Endothelial cell of umbilical vein (primary cell): ENCODE results near the gene PTPRD. TPM values are rescaled to one million over a fixed set of nuclear protein-coding genes. Genes with fewer than 3 reads are reported as not detected.

Source experiments
- BruUV-seq: library from RNA; stranded (reverse); fragments of 400-500 nt; replicated peaks from 2 replicates; lab custom pipeline; 2021; lab: Mats Ljungman, UMichigan
- CTCF ChIA-PET: fragments of 300-600, 350-600 bp; sonication (Branson Sonifier 250); formaldehyde crosslinking; loops from one replicate; lab custom pipeline; 2021; ENCODE audit warnings: antibody characterized with exemption, inconsistent platforms; lab: Charles Lee
- POLR2A ChIA-PET: fragments of 300-600, 350-600 bp; sonication (Branson Sonifier 250); formaldehyde crosslinking; loops from one replicate; lab custom pipeline; 2021; ENCODE audit warnings: antibody characterized with exemption, inconsistent platforms; lab: Charles Lee
- DNase-seq: peaks from one replicate; pipeline ENCODE4 v3.0.0-alpha.2; 2011; ENCODE audit warnings: low read depth, low spot score
- FAIRE-seq: peaks from 2 replicates; lab custom pipeline; 2011; peaks lifted over from hg19 to GRCh38; lab: Jason Lieb, UNC
- H2AFZ ChIP-seq: 2 replicates; pipeline ENCODE4 v1.6.0; 2012; ENCODE audit warnings: low read depth, low read length, control low read depth, inconsistent platforms
- H3K27ac ChIP-seq: 2 replicates; pipeline ENCODE4 v1.5.1; 2011; ENCODE audit warnings: low read depth, mild to moderate bottlenecking, control low read depth, low read length, moderate library complexity; ENCODE audit not compliant: insufficient read depth
- H3K27me3 ChIP-seq, 2 experiments: 2 replicates each; pipeline versions ENCODE4 v1.6.0 to v1.6.1; 2011; ENCODE audit warnings: low read length in 2 of 2, mixed read lengths in 1 of 2; ENCODE audit not compliant: control insufficient read depth in 2 of 2, insufficient read depth in 2 of 2
- H3K36me3 ChIP-seq, 2 experiments: 2 replicates in 1 of 2; 3 replicates in 1 of 2; pipeline ENCODE4 v1.5.1; 2011; ENCODE audit warnings: low read length in 2 of 2, mild to moderate bottlenecking in 1 of 2, moderate library complexity in 1 of 2; ENCODE audit not compliant: control insufficient read depth in 2 of 2, insufficient read depth in 2 of 2; ENCODE audit errors: extremely low read depth in 1 of 2
- H3K4me1 ChIP-seq: 3 replicates; pipeline ENCODE4 v1.5.1; 2011; ENCODE audit warnings: mild to moderate bottlenecking, low read length; ENCODE audit not compliant: control insufficient read depth, insufficient read depth; ENCODE audit errors: extremely low read depth
- H3K4me2 ChIP-seq: 2 replicates; pipeline ENCODE4 v1.6.1; 2011; ENCODE audit warnings: low read length, control low read depth, mixed read lengths; ENCODE audit not compliant: insufficient read depth
- H3K4me3 ChIP-seq, 3 experiments: fragments of 200-600 bp in 1 of 3; sonication (generic), shearing (Covaris generic) in 1 of 3; replicated peaks in 1 of 3; 2 replicates each; pipeline ENCODE4 v1.5.1; 2011 to 2016; ENCODE audit warnings: control low read depth in 3 of 3, low read length in 3 of 3, mild to moderate bottlenecking in 2 of 3, inconsistent platforms in 1 of 3, low read depth in 1 of 3, moderate library complexity in 1 of 3; ENCODE audit not compliant: insufficient read depth in 1 of 3
- H3K79me2 ChIP-seq: 2 replicates; pipeline ENCODE4 v1.6.0; 2012; ENCODE audit warnings: low read length, inconsistent platforms; ENCODE audit not compliant: control insufficient read depth, insufficient read depth
- H3K9ac ChIP-seq: replicated peaks from 2 replicates; pipeline ENCODE3; 2011; ENCODE audit warnings: low read length, control low read depth; ENCODE audit not compliant: insufficient read depth; ENCODE audit errors: extremely low read depth
- H3K9me1 ChIP-seq: replicated peaks from 3 replicates; pipeline ENCODE4 v1.6.0; 2011; ENCODE audit warnings: mild to moderate bottlenecking, low read length; ENCODE audit not compliant: control insufficient read depth, insufficient read depth; ENCODE audit errors: extremely low read depth
- H3K9me3 ChIP-seq: replicated peaks from 2 replicates; pipeline ENCODE4 v1.5.1; 2012; ENCODE audit warnings: low read length, inconsistent platforms; ENCODE audit not compliant: control insufficient read depth, insufficient read depth
- H4K20me1 ChIP-seq: replicated peaks from 2 replicates; pipeline ENCODE3; 2011; ENCODE audit warnings: mild to moderate bottlenecking, low read length; ENCODE audit not compliant: control insufficient read depth, insufficient read depth; ENCODE audit errors: extremely low read depth
- CTCF ChIP-seq, 2 donors: IDR thresholded peaks; 1 replicate in 1 of 2; 2 replicates in 1 of 2; pipeline ENCODE4 v1.5.1; 2011; ENCODE audit warnings: low read length in 2 of 2, mild to moderate bottlenecking in 2 of 2, moderate library complexity in 2 of 2, control low read depth in 1 of 2, inconsistent platforms in 1 of 2, low read depth in 1 of 2; ENCODE audit not compliant: insufficient read depth in 1 of 2; ENCODE audit errors: extremely low read depth in 1 of 2
- EZH2 ChIP-seq: IDR thresholded peaks from 2 replicates; pipeline ENCODE4 v1.6.1; 2012; ENCODE audit warnings: borderline replicate concordance, low read depth, mild to moderate bottlenecking, moderate library complexity, low read length, inconsistent platforms; ENCODE audit not compliant: severe bottlenecking
- FOS ChIP-seq: IDR thresholded peaks from 2 replicates; pipeline ENCODE4 v1.6.1; 2011; ENCODE audit warnings: mild to moderate bottlenecking, low read length, moderate library complexity, borderline replicate concordance; ENCODE audit not compliant: insufficient read depth
- GATA2 ChIP-seq: IDR thresholded peaks from 2 replicates; pipeline ENCODE4 v1.7.0; 2011; ENCODE audit warnings: low read depth, mild to moderate bottlenecking, moderate library complexity, mixed read lengths, low read length; ENCODE audit not compliant: insufficient read length, insufficient read depth
- JUN ChIP-seq: IDR thresholded peaks from 2 replicates; pipeline ENCODE4 v1.6.1; 2011; ENCODE audit warnings: borderline replicate concordance, low read depth; ENCODE audit not compliant: insufficient read length, insufficient read depth
- MAX ChIP-seq: IDR thresholded peaks from 2 replicates; pipeline ENCODE4 v1.6.1; 2011; ENCODE audit not compliant: insufficient read depth, insufficient read length
- MYC ChIP-seq: IDR thresholded peaks from one replicate; pipeline ENCODE4 v1.6.1; 2011; ENCODE audit warnings: mild to moderate bottlenecking, low read depth, low read length
- POLR2A ChIP-seq: IDR thresholded peaks from 2 replicates; pipeline ENCODE4 v1.6.1; 2012; ENCODE audit warnings: low read depth, mild to moderate bottlenecking, control low read depth, low read length
- POLR2AphosphoS5 ChIP-seq: IDR thresholded peaks from 2 replicates; pipeline ENCODE4 v1.6.1; 2012; ENCODE audit warnings: low read depth, mild to moderate bottlenecking, control low read depth, low read length, moderate library complexity; ENCODE audit not compliant: insufficient read depth
- dilution Hi-C: fragments of 300-500 bp; cut with MboI; formaldehyde crosslinking; loops from one replicate; pipeline ENCODE4 v1.15.0; 2019; ENCODE audit warnings: low sequenced_read_pairs; ENCODE audit not compliant: extremely low pct_ligation_motif_present
- intact Hi-C: fragments of 100-400 bp; cut with micrococcal nuclease; formaldehyde crosslinking; loops from one replicate; pipeline ENCODE4 v1.10.0; 2022
- polyA plus RNA-seq, 4 experiments: library from polyadenylated mRNA; depleted of rRNA in 3 of 4; stranded (reverse) in 3 of 4; unstranded in 1 of 4; fragments of >200 nt; gene quantifications; 2 replicates each; pipeline versions ENCODE4 v1.2.1 to v1.2.3, GENCODE V29; 2011 to 2012; ENCODE audit warnings: missing spikeins in 1 of 4
- total RNA-seq: library from RNA; stranded (reverse); gene quantifications from 2 replicates; pipeline ENCODE4 v1.2.3, GENCODE V29; 2021

PTPRD gene
- total and polyA plus RNA-seq, 2 donors (not counting 3 experiments of a cell fraction or from before 2014, with no cell fraction given): 5.5 to 5.7 TPM

GRCh38 chr9:8726692-8727091 lies 1886.1 kb downstream of the PTPRD start:
- no peaks in the 10 kb centered on the region for H3K79me2 ChIP-seq
- BruUV-seq: no TSS peak
- H3K4me2 ChIP-seq: no peak overlapping the region
- TF ChIP-seq GATA2: no peak
- no peak for TF ChIP-seq FOS
- no peak for TF ChIP-seq EZH2
- no peak for TF ChIP-seq POLR2A
- TF ChIP-seq POLR2AphosphoS5: no peak
- TF ChIP-seq JUN: no peak
- no peak for TF ChIP-seq CTCF (IDR thresholded peaks at IDR 0.05; ENCODE audit: extremely low read depth in 1 of 2, insufficient read depth in 1 of 2, low read depth in 1 of 2, low read length in 2 of 2)
- no peak for TF ChIP-seq MAX
- no peak for TF ChIP-seq MYC
- intact Hi-C loops (no loop called here), dilution Hi-C loops (no loop called here)
- no peaks in the 10 kb centered on the region for H3K9me3 ChIP-seq
- FAIRE-seq (no peak), DNase-seq (no peak)
- H3K9me1 ChIP-seq: no peaks in the 10 kb centered on the region
- CTCF ChIA-PET: no interaction called here
- no peak overlapping the region for H3K9ac ChIP-seq
- H3K4me3 ChIP-seq: no peak overlapping the region
- H3K36me3 ChIP-seq: no peaks in the 10 kb centered on the region
- H3K27ac ChIP-seq: no peak overlapping the region
- no peaks in the 10 kb centered on the region for H4K20me1 ChIP-seq
- H2AFZ ChIP-seq: no peak overlapping the region
- no peaks in the 10 kb centered on the region for H3K4me1 ChIP-seq
- POLR2A ChIA-PET: no interaction called here
- no peaks in the 10 kb centered on the region for H3K27me3 ChIP-seq
